ENCODE results near the gene MPP2.
"Not testable (repeated sequence)": the region's sequence is repeated elsewhere in the genome, so short reads cannot be mapped to it uniquely, and the experiment has no call there.

The MPP2 gene

GRCh38 chr17:43842975-43843325 lies 64.4 kb downstream of the MPP2 start:
- DNase-seq: no peak

DNA sequence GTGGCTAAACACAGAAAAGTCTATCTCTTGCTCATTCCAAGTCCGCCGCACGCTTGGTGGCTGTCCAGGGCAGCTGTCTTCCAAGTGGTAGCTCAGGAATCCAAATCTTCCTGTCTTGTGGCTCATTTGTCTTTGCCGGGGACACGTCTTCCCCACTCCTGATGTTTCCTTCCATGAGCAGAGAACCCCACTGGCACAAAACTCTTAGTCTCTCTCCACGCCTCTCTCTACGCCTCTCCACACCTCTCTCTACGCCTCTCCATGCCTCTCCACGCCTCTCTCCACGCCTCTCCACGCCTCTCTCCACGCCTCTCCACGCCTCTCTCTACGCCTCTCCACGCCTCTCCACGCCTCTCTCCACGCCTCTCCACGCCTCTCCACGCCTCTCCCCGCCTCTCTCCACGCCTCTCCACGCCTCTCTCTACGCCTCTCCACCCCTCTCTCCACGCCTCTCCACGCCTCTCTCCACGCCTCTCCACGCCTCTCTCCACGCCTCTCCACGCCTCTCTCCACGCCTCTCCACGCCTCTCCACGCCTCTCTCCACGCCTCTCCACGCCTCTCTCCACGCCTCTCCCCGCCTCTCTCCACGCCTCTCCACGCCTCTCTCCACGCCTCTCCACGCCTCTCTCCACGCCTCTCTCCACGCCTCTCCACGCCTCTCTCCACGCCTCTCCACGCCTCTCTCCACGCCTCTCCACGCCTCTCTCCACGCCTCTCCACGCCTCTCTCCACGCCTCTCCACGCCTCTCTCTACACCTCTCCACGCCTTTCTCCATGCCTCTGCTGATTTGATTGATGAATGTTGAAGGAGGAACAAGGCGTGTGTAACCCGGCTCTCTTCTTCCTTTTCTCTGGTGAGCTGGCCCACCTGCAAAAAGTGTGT lies 65.0 kb downstream of the MPP2 start:
- DNase-seq: not testable (repeated sequence)

DNA sequence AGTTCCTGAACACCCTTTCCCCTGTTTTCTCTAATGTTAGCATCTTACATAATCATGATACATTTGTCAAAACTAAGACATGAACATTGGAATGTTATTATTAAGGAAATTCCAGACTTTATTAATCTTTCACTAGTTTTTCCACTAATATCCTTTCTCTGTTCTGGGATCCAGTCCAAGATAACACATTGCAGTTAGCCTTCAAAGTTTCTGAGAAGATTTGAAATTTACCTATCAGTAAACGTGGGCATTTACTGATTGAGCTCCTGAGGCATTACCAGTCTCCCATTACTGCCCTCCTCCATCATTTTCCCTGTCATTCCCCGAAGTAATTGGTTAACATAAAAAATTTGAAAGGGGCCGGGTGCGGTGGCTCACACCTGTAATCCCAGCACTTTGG lies 66.1 kb downstream of the MPP2 start:
- DNase-seq: no peak

DNA sequence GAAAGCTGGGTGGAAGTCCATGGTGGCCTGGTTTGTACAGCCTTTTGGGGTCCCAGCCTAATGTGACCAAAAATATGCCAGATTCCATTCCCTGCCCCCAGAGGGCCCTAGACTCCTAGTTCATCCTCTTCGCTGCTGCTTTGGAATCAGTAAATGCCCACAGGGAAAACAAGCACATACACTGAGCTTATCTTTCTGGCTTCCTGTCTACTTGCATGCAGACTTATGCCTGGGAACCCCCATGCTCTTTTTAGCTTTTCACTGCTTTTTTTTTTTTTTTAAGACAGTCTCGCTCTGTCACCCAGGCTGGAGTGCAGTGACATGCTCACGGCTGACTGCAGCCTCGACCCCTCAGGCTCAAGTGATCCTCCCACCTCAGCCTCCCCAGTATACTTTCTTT lies 66.5 kb downstream of the MPP2 start:
- DNase-seq: no peak

DNA sequence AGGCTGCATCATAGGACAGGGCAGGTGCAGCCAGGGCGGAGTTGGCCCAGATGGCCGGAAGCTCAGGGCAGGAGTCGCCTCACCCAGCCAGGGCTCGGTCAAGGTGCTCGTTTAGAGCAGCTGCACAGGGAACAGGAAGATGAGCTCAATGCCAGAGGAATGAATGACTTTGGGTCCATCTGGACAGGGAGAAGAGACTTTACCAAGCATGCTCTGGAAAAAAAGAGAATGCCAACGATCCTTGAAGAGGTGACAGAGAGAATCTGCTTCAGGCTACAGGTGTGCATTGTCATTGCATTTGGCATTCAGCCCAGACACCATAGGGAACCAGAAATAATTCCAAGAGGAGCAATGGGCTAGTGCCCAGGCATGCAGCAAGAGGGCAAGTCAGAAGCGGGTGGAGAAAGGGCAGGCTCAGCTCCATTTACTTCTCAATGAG lies 67.6 kb downstream of the MPP2 start:
- DNase-seq: peak; percentile 89

- no peak for DNase-seq
Measured at GRCh38 chr17:43834106-43834505, 73.2 kb downstream of the MPP2 start.

GRCh38 chr17:43832976-43833829 lies 74.1 kb downstream of the MPP2 start, which contains the start of gene MPP3:
TSS of gene MPP3 (minus strand) at chr17:43833146. CDS start at chr17:43831906, 1,240 bp downstream.
- peak; percentile 61 for DNase-seq

DNA sequence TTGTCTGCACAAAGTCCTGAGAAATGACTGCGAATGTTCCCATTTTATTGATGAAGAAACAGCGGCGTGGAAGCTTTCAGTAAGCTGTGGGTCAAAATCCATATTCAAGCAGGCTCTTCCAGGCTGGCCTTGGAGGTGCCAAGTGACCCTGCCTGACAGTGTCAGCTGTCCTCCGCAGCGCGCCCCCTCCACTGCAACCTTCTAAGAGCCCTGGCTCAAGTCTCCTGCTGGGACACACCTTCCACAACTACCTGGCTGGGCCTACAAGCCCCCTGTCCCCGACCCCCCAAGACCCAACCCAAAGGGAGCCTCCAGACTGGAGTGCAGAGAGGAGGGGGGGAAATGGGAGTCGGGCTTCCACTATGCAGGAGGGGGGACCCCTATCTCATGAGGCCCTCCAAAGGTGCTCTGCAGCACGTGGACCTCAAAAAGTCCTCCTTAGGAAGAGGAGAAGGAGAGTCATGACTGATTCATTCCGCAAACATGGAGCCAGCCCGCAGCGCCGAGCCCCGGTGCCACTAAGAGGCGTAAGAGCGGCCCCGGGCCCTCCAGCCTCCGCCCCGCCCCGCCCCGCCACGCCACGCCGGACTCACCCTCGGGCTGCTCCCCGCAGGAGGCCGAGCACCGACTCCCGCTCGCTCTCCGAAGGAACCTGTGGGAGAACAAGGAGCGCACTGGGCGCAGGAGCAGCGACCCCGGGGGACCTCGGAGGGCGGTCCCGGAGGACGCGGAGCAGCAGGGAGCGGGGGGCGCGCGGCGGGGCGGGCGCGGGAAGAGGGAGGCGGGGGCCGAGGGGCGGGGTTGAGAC lies 75.0 kb downstream of the MPP2 start:
- no peak for DNase-seq

- no peak for DNase-seq
Measured at GRCh38 chr17:43831633-43832032, 75.7 kb downstream of the MPP2 start.

DNA sequence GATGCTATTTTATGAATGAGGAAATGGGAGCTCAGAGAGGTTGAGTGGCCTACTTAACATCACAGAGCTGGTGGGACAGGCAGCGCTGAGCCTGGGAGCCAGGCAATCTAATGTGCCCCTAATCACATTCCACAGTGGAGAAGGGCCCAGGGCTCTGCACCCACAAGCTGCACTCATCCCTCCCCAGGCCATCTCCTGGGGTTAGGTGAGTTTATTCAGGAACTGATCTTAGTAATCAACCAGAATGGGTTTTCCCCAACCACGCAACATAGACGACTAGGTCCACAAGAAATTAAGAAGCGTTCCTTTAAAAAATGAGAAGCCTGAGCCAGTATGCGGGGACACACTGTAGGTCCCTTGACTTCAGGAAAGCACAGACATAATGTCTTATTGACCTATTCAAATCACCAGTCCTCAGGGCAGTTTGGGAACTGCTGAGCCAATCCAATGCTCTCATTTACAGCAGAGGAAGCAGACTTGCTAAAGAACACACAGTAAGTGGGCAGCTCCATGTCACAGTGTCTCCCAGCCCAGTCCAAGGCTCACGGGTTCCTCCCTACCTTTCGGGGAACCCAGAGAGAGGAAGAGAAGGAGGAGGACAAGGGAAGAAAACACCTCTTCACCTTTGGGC lies 76.7 kb downstream of the MPP2 start:
- no peak for DNase-seq

DNA sequence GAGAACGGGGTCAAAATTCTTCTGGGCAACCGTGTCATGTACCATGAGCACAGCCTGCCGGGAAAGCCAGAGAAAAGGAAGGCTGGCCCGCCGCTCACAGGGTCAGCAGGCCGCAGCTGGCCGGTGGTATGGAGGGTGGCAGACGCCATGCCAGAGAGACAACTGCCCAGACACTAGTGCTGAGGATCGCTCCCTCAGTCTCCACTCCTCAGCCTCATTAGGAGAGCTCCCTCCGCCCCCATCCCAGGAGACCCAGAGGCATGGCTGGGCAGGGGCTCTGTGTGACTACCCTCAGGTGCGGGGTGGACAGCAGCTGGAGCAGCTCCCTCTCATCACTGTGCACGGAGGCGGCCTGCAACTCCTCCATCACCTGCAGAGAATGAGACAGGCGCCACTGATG lies 77.6 kb downstream of the MPP2 start:
- DNase-seq: no peak

DNA sequence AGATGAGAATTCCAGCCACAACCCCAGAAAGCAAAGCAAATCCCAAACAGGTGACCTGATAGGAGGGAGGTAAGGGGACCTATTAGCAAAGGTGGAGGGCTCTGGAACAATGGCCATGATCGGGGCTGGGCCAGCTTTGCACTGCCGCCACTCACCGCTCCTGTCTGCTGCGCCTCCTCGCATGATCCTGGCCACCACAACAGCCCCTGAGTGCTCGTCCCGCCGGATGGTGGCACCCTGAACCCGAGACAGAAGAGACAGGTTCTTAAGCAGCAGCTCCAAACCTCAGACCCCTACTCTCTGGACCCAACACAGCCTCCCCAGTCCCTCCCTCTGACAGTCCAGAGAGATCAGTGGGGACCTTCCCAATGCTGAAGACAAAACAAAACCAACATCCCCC lies 79.7 kb downstream of the MPP2 start:
- no peak for DNase-seq

DNA sequence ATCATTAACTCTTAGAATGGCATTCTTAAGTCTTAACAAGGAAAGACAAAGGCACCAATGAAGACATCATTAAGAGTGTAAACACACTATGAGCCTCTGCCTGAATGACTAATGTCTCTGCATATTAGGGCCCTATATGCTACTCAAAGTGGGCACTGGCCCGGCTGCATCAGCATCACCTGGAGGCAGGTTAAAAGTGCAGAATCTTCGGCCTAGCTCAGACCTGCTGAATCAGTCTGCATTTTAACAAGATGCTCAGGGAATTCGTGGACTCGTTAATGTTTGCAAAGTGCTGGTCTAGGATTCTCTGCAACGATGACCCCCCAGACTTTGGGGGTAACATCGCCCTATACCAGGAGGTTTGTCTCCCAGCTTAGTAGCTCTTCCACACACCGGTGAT lies 81.1 kb downstream of the MPP2 start:
- DNase-seq: no peak

DNA sequence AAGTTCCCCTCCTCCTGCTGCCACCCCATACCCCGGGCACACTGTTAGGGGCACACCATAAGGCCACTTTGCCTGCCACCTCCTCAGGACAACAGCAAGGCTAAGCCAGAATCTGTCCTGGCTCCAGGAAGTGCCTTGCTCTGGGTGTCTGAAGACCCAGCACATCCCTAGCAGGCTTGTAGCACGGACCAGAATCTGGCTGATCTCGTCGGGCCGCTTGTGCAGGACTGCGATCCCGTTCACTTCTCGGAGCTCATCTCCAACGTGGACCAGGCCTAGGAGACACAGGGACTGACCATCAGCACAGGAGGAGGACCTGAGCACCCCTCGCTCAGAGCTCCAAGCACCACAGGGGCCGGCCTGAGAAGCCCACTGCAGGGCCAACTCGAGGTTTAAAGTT lies 81.8 kb downstream of the MPP2 start:
- DNase-seq: no peak
